ENCODE measurements around the gene CLCN4.

CLCN4 gene

GRCh38 chrX:10167573-10167972 lies 10.8 kb downstream of the CLCN4 start:
- no peak for DNase-seq (ENCODE audit: low read depth)

DNA sequence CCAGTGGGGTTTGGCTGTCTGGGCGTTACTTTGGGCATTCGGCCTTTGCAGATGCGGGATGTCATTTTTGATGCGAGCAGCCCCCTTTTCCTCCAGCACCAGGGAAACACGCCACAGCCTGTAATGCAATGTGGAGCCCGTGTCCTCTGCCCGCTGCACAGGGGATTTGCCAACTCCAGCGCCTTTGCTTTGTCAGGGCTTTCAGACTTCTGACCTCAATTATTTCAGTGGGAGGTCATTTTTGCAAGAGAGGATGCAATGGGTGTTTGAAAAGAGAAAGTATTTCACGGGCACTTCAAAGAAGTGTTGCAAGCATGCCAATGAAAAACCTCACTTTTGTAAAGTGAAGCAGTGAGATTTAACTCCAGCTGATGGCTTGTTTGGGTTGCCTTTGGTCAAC lies 11.5 kb downstream of the CLCN4 start:
- DNase-seq (ENCODE audit: low read depth), result no peak

DNA sequence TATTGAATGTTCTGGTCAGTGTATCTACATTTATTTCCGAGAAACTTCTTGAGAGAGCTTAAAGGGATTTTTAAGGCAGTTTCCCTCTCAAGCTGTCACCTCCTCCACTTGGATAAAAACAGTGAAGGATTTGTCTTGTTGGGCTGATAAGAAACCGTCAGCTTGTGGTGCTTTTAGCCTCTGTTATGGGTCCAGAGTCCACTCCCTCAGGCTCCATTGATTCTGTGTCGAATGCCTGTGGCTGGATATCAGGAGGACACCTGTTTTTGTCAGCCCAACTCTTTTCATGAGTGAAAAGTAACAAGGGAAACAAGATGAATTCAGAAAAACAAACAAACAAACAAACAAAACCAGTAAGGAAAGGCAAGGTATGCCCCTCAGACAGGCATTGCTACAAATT lies 12.4 kb downstream of the CLCN4 start:
- no peak for DNase-seq (ENCODE audit: low read depth)

DNA sequence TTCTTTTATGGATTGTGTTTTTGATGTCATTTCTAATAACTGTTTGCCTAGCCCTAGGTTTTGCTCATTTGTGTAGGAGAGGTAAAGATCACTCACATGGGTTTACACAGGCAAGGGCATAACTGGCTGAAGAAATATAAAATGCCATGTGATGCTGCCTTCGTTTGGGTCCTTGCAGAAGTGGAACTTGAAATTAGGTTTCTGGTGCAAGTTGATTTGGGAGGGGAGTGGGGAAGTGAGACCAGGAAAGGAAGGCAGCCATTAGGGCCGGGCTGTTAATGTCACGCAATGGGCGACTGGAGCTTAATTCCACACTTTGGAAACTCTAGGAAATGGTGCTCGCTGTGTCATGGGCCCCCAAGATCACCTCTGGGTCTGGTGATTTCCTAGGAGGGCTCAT lies 14.5 kb downstream of the CLCN4 start:
- no peak for DNase-seq (ENCODE audit: low read depth)

- DNase-seq (ENCODE audit: low read depth), result no peak
Observed at GRCh38 chrX:10172877-10173276, 16.1 kb downstream of the CLCN4 start.

DNA sequence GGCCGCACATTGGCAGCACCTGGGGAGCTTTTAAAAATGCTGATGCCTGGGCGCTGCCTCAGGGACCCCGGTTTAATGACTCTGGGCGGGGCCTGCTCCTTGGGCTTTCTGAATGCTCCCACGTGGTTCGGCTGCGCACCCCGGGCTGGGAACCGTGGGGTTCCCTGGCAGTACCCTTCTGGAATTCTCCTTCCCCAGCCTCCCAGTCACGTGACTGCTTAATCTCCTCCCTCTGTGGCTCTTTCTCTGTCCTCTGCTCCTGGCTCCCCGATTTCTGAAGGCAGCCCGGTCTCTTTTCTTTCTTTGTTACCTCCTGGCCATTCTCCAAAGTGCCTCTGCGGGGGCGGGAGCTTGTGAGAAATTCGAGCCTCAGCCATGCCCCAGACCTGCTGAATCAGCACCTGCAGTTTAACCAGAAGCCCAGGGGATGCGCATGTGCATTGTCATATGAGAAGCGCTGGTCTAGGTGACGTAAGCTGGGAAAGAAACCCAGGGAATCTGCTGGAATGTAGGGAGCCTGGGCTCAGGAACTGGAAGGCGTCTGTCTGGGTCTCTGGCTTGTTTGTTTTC lies 16.6 kb downstream of the CLCN4 start:
- DNase-seq (ENCODE audit: low read depth), result no peak

DNA sequence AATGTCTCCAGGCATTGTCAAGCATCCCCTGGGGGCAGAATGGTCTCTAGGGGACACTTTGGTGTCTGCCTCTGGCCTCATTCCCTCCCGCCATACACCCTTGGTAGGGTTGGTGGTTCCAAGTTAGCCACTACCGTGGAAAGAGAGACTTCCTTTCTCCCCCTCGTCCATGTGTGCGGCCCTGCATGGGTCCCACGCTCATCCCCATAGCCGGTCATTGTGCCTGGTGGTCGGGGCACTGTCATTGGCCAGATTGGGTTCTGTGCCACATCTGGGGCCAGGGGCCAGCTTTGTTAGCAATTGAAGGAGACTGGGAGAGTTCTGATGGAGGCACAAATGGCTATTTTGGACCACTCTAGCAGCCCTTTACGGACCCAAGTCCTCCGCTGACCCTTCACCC lies 17.3 kb downstream of the CLCN4 start:
- no peak for DNase-seq (ENCODE audit: low read depth)

GRCh38 chrX:10174810-10175209 lies 18.0 kb downstream of the CLCN4 start:
- DNase-seq (ENCODE audit: low read depth), result no peak

- no peak for DNase-seq (ENCODE audit: low read depth)
Observed at GRCh38 chrX:10175319-10175871, 18.6 kb downstream of the CLCN4 start.

- no peak for DNase-seq (ENCODE audit: low read depth)
Observed at GRCh38 chrX:10176121-10177003, 19.6 kb downstream of the CLCN4 start.

DNA sequence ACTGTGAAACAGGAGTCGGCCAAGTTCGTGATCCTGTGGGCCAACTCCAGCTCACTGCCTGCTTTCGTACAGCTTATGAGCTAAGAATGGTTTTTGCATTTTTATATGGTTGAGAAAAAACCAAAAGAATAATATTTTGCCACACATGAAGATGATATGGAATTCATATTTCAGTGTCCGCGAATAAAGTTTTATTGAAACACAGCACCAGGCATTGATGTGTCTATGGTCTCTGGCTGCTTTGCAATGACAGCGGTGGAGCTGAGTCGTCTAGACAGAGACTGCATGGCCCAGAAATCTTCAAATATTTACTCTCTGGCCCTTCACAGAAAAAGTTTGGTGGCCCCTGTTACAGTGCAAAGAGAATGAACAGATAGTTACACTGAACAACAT lies 20.2 kb downstream of the CLCN4 start:
- no peak for DNase-seq (ENCODE audit: low read depth)

DNA sequence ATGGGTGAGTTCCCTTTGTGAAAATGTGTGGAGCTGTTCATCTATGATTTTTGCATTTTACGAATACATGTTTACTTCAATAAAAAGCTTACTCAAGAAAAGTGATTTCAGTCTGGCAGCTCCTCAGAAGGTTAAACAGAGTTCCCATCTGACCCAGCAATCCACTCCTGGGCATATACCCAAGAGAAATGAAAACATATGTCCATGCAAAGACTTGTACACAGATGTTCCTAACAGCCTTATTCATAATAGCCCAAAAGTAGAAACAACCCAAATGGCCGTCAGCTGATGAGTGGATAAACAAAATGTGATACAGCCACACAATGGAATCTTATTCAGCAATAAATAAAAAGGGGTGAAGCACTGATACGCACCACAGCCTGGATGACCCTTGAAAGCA lies 20.8 kb downstream of the CLCN4 start:
- no peak for DNase-seq (ENCODE audit: low read depth)

GRCh38 chrX:10178866-10179463 lies 22.2 kb downstream of the CLCN4 start:
- no peak for DNase-seq (ENCODE audit: low read depth)

- no peak for DNase-seq (ENCODE audit: low read depth)
Observed at GRCh38 chrX:10183760-10184159, 27.0 kb downstream of the CLCN4 start.

- DNase-seq (ENCODE audit: low read depth), result no peak
Observed at GRCh38 chrX:10184411-10184810, 27.6 kb downstream of the CLCN4 start.

GRCh38 chrX:10186355-10186754 lies 29.6 kb downstream of the CLCN4 start:
- DNase-seq (ENCODE audit: low read depth), result no peak

GRCh38 chrX:10187421-10187820 lies 30.6 kb downstream of the CLCN4 start:
- no peak for DNase-seq (ENCODE audit: low read depth)

DNA sequence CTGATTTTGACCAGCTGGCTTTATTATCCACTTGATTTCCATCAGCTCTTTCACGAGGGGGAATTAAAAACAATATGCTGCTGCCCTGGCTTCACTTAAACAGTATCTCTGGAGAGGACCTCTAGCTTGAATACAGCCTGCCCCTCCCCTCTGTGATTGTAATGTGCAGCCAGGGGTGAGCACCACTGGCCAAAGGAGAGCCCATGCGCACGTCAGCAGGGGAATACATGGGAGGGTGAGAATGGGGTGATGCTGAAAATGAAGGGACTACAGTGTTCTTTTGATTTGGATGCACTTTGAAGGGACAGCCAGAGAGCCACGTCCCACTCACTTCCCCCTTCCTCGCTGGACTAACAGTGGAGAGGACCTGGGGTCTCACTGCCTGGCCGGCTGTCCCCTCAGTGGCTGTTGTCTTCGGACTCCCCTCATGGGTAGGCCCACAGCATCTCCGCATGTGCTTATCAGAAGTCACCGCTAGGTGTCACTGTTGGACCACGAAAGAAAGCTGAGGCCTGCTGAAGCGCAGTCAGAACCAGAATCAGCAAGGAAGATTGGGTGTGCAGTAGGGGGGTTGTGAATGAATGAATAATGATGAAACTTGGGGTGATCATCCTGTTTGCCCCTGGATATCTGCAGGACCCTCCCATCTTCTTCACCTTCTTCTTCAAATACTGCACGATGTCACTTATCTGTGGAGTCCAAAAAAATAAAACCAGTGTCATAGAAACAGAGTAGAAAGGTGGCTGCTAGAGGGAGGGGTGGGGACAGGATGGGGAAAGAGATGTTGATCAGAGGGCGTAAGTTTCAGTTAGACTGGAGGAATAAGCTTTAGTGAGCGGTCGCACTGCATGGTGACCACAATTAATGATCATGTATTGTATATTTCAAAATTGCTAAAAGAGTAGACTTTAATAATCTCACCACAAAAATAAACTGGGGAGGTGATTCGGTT lies 32.8 kb downstream of the CLCN4 start:
- DNase-seq (ENCODE audit: low read depth), result peak; percentile 62

DNA sequence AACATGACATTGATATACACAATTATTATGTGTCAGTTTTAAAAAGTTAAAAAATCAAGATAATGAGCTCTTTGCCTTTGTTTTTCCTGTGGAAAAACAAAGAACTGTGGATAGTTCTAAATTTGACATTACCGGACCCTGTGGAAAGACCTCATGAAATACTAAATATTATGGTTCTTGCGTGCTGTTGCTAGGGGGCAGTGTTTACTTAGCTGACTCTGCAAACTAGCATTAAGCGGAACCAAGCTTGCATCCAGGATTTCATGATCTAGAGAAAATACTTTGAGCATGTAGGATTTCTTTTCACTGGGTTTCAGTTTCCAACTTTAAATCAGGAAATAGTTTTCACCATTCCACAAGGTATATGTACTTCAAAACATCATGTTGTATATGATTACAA lies 33.6 kb downstream of the CLCN4 start:
- DNase-seq (ENCODE audit: low read depth), result no peak

DNA sequence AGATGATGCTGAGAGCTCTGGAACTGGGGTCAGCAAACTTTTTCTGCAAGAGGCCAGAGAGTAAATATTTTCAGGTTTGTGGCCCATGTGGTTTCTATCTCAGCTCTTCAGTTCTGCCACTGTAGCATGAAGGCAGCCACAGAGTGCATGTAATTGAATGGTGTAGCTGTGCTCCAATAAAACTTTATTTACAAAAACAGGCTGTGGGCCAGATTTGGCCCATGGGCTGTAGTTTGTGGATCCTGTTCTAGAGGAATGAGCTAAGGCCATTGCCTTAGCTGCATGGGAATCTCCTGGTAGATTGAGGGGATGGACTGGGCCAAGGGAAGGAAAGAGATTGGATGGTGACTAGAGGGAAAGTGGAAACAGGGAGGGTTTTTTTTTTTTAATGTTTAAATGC lies 36.8 kb downstream of the CLCN4 start:
- DNase-seq (ENCODE audit: low read depth), result no peak

DNA sequence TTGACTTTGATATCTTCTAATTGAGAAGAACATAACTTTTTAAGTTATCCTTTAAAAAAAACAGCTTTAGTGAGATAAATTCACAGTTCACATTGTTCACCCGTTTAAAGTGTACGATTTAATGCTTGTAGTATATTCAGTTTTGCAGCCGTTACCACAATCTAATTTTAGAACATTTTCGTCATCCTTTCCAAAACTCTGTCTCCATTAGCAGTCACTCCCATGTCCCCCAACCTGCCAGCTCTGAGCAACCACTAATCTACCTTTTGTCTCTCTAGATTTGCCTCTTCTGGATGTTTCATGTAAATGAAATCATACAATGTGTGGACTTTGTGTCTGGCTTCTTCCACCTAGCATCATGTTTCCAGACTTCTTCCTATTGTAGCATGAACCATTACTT lies 38.6 kb downstream of the CLCN4 start:
- DNase-seq (ENCODE audit: low read depth), result no peak

- DNase-seq (ENCODE audit: low read depth), result no peak
Observed at GRCh38 chrX:10195947-10196346, 39.2 kb downstream of the CLCN4 start.
